PC-3 (cell line): ENCODE results near the gene EXOC2. TPM values are rescaled to one million over a fixed set of nuclear protein-coding genes. Genes with fewer than 3 reads are reported as not detected.
"Not testable (repeated sequence)": the region's sequence is repeated elsewhere in the genome, so short reads cannot be mapped to it uniquely, and the experiment has no call there.

Experiments used
- ATAC-seq: fragments of 200-7000 bp; cut with Tn5 transposase; 2 replicates; pipeline ENCODE4 v1.9.1; 2020; ENCODE audit warnings: mild to moderate bottlenecking, moderate library complexity
- BruUV-seq: library from RNA; stranded (reverse); fragments of 400-500 nt; replicated peaks from 2 replicates; lab custom pipeline; 2021; lab: Mats Ljungman, UMichigan
- CTCF ChIA-PET: fragments of 300-600 bp; sonication (Branson Sonifier 250); formaldehyde crosslinking; loops from one replicate; lab custom pipeline; 2022; ENCODE audit warnings: antibody characterized with exemption; lab: Charles Lee
- POLR2A ChIA-PET: fragments of 300-600 bp; sonication (Branson Sonifier 250); formaldehyde crosslinking; loops from one replicate; lab custom pipeline; 2022; ENCODE audit warnings: antibody characterized with exemption; ENCODE audit not compliant: unreplicated experiment; lab: Charles Lee
- DNase-seq: peaks from one replicate; pipeline ENCODE4 v3.0.0-alpha.2; 2015
- H2AFZ ChIP-seq: fragments of 300-600 bp; sonication (generic); 2 replicates; pipeline ENCODE4 v1.6.0; 2016; ENCODE audit warnings: antibody characterized with exemption, low read length
- H3F3A ChIP-seq: fragments of 300-600 bp; sonication (generic); one replicate; pipeline ENCODE4 v1.6.0; 2017; ENCODE audit warnings: antibody characterized with exemption, low read length, control low read depth, mild to moderate bottlenecking; ENCODE audit not compliant: unreplicated experiment
- H3K27ac ChIP-seq: fragments of 300-600 bp; sonication (generic); 2 replicates; pipeline ENCODE4 v1.5.1; 2016; ENCODE audit warnings: mild to moderate bottlenecking, low read length
- H3K27me3 ChIP-seq: fragments of 300-600 bp; sonication (generic); 2 replicates; pipeline ENCODE4 v1.6.1; 2016; ENCODE audit warnings: low read length, mixed read lengths
- H3K36me3 ChIP-seq: fragments of 300-600 bp; sonication (generic); 2 replicates; pipeline ENCODE4 v1.6.1; 2016; ENCODE audit warnings: low read depth, mixed run types, low read length, mixed read lengths
- H3K4me1 ChIP-seq: fragments of 300-600 bp; sonication (generic); 2 replicates; pipeline ENCODE4 v1.5.1; 2016; ENCODE audit warnings: low read length; ENCODE audit not compliant: insufficient read depth
- H3K4me2 ChIP-seq: fragments of 300-600 bp; sonication (generic); 2 replicates; pipeline ENCODE4 v1.6.0; 2016; ENCODE audit warnings: low read length
- H3K4me3 ChIP-seq: fragments of 300-600 bp; sonication (generic); 2 replicates; pipeline ENCODE4 v1.5.1; 2016; ENCODE audit warnings: mild to moderate bottlenecking, low read length, mixed read lengths
- H3K79me2 ChIP-seq: fragments of 300-600 bp; sonication (generic); 2 replicates; pipeline ENCODE4 v1.6.1; 2017; ENCODE audit warnings: low read length, mixed read lengths
- H3K9ac ChIP-seq: fragments of 300-600 bp; sonication (generic); 2 replicates; pipeline ENCODE4 v1.6.0; 2016; ENCODE audit warnings: mild to moderate bottlenecking, low read length
- H3K9me2 ChIP-seq: fragments of 300-600 bp; sonication (generic); replicated peaks from 2 replicates; pipeline ENCODE4 v1.6.1; 2016; ENCODE audit warnings: mixed run types, low read length, mixed read lengths
- H3K9me3 ChIP-seq: fragments of 300-600 bp; sonication (generic); 2 replicates; pipeline ENCODE4 v1.6.1; 2016; ENCODE audit warnings: low read length, mixed read lengths
- H4K20me1 ChIP-seq: fragments of 300-600 bp; sonication (generic); 2 replicates; pipeline ENCODE4 v1.6.1; 2016; ENCODE audit warnings: low read length, mixed read lengths
- CTCF ChIP-seq: fragments of 300-600 bp; sonication (generic); conservative IDR thresholded peaks from 2 replicates; pipeline ENCODE4 v1.5.1; 2017; ENCODE audit warnings: antibody characterized with exemption, low read depth, mild to moderate bottlenecking, low read length
- EZH2 ChIP-seq: fragments of 300-600 bp; sonication (generic); IDR thresholded peaks from one replicate; pipeline ENCODE4 v1.6.1; 2017; ENCODE audit warnings: antibody characterized with exemption, mild to moderate bottlenecking, low read length; ENCODE audit not compliant: unreplicated experiment
- EZH2phosphoT487 ChIP-seq: fragments of 300-600 bp; sonication (generic); IDR thresholded peaks from 2 replicates; pipeline ENCODE4 v1.6.1; 2018; ENCODE audit warnings: mild to moderate bottlenecking, antibody characterized with exemption, low read length, borderline replicate concordance
- intact Hi-C: fragments of 100-400 bp; cut with micrococcal nuclease; formaldehyde crosslinking; loops from 2 replicates; pipeline ENCODE4 v1.9.0; 2023
- total RNA-seq: library from RNA; depleted of rRNA; stranded (reverse); fragments of >200 nt; gene quantifications from 2 replicates; pipeline ENCODE4 v1.2.3, GENCODE V29; 2014

The EXOC2 gene
- total RNA-seq, 1 experiment from 2014 or later: 27.7 TPM

GRCh38 chr6:610882-611281, 82.1 kb downstream of the EXOC2 start:
- TF ChIP-seq EZH2phosphoT487 (no peak), EZH2 (no peak)
- Histone ChIP-seq H3K9me2 (no peaks in the 10 kb centered on the region), H3K4me3 (no peak overlapping the region), H3K27ac (no peak overlapping the region), H3K9ac (no peak overlapping the region), H3F3A (no peaks in the 10 kb centered on the region), H3K9me3 (no peaks in the 10 kb centered on the region), H3K27me3 (no peaks in the 10 kb centered on the region), H3K4me2 (no peak overlapping the region), H3K4me1 (no peaks in the 10 kb centered on the region), H3K36me3 (peaks cover 20% of the 10 kb centered on the region), H2AFZ (no peak overlapping the region), H4K20me1 (no peaks in the 10 kb centered on the region), H3K79me2 (no peaks in the 10 kb centered on the region)
- BruUV-seq: no TSS peak
- intact Hi-C loops: no loop called here
- ATAC-seq: no peak
- CTCF ChIA-PET: no interaction called here
- no peak for DNase-seq
- POLR2A ChIA-PET: no interaction called here

- Histone ChIP-seq H3K4me1 (no peaks in the 10 kb centered on the region), H2AFZ (no peak overlapping the region), H4K20me1 (no peaks in the 10 kb centered on the region), H3K4me2 (no peak overlapping the region), H3K36me3 (peaks cover 18% of the 10 kb centered on the region), H3K79me2 (no peaks in the 10 kb centered on the region), H3K9ac (no peak overlapping the region), H3K27me3 (no peaks in the 10 kb centered on the region), H3K4me3 (no peak overlapping the region), H3K9me3 (no peaks in the 10 kb centered on the region), H3K9me2 (no peaks in the 10 kb centered on the region), H3F3A (no peaks in the 10 kb centered on the region), H3K27ac (no peak overlapping the region)
- ChIA-PET POLR2A (no interaction called here), CTCF (no interaction called here)
- ATAC-seq (no peak), DNase-seq (no peak)
- intact Hi-C loops: no loop called here
- TF ChIP-seq EZH2phosphoT487 (no peak), CTCF (no peak), EZH2 (no peak)
- no TSS peak for BruUV-seq
These were observed 83.0 kb downstream of the EXOC2 start for GRCh38 chr6:609905-610304.

- intact Hi-C loops: no loop called here
- no peak overlapping the region for H3K27ac ChIP-seq
- no peaks in the 10 kb centered on the region for H3K4me1 ChIP-seq
- H3K4me3 ChIP-seq: no peak overlapping the region
- DNase-seq: no peak
- H3K27me3 ChIP-seq: no peaks in the 10 kb centered on the region
- H2AFZ ChIP-seq: no peak overlapping the region
- H3K36me3 ChIP-seq: peaks cover 26% of the 10 kb centered on the region
- BruUV-seq: no TSS peak
- no peaks in the 10 kb centered on the region for H3F3A ChIP-seq
- POLR2A ChIA-PET: no interaction called here
- no peak overlapping the region for H3K4me2 ChIP-seq
- no peaks in the 10 kb centered on the region for H3K9me3 ChIP-seq
- H3K9ac ChIP-seq: no peak overlapping the region
- no peak for ATAC-seq
- CTCF ChIA-PET: no interaction called here
- no peaks in the 10 kb centered on the region for H4K20me1 ChIP-seq
- H3K79me2 ChIP-seq: no peaks in the 10 kb centered on the region
- TF ChIP-seq CTCF (no peak), EZH2 (no peak), EZH2phosphoT487 (no peak)
- H3K9me2 ChIP-seq: no peaks in the 10 kb centered on the region
These were observed 86.0 kb downstream of the EXOC2 start for GRCh38 chr6:606829-607379.

- H3K9me3 ChIP-seq, ATAC-seq, H4K20me1 ChIP-seq, H3K79me2 ChIP-seq, intact Hi-C loops, CTCF ChIA-PET, H3K9me2 ChIP-seq, POLR2A ChIA-PET, H3K4me1 ChIP-seq, H3F3A ChIP-seq, H3K9ac ChIP-seq, BruUV-seq, H3K4me3 ChIP-seq, H3K27ac ChIP-seq, DNase-seq, H3K4me2 ChIP-seq, H3K27me3 ChIP-seq, H2AFZ ChIP-seq: not testable (repeated sequence)
- peaks cover 26% of the 10 kb centered on the region for H3K36me3 ChIP-seq
These were observed 87.0 kb downstream of the EXOC2 start for GRCh38 chr6:605895-606294.
